ENCODE data around the gene HCFC2.

DNA sequence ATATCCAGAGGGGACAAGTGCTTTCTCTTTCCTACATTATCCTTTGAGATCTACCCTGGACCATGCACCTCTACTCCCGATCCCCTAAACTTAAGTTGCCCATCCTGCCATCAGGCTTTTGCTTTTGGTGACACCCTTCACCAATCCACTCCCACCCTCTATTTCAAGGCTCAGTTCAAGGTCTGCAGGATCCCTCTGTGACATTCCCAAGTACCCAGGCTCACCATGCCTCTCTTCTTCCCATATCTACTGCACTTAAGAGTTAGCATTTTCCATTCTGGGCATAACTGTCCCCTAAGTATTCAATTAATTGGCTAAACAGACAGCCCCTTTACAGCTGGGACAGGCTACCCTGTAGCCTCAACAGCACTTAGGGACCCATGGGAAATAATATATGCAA lies 70.6 kb downstream of the HCFC2 start:
- no peak for TF ChIP-seq SIN3A (IDR thresholded peaks at IDR 0.05; ENCODE audit: borderline replicate concordance, insufficient read depth, low read depth, low read length)
- TF ChIP-seq, protein P1, sequence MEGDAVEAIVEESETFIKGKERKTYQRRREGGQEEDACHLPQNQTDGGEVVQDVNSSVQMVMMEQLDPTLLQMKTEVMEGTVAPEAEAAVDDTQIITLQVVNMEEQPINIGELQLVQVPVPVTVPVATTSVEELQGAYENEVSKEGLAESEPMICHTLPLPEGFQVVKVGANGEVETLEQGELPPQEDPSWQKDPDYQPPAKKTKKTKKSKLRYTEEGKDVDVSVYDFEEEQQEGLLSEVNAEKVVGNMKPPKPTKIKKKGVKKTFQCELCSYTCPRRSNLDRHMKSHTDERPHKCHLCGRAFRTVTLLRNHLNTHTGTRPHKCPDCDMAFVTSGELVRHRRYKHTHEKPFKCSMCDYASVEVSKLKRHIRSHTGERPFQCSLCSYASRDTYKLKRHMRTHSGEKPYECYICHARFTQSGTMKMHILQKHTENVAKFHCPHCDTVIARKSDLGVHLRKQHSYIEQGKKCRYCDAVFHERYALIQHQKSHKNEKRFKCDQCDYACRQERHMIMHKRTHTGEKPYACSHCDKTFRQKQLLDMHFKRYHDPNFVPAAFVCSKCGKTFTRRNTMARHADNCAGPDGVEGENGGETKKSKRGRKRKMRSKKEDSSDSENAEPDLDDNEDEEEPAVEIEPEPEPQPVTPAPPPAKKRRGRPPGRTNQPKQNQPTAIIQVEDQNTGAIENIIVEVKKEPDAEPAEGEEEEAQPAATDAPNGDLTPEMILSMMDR (IDR thresholded peaks at IDR 0.05): no peak
- no peak for TF ChIP-seq POLR2AphosphoS5 (IDR thresholded peaks at IDR 0.05; ENCODE audit: low read depth, low read length)
- TF ChIP-seq TCF7L2 (IDR thresholded peaks at IDR 0.05; ENCODE audit: low read depth, low read length): no peak

Measured in Panc1 (cell line).